BJ (cell line): ENCODE measurements around the gene MCL1. TPM values are rescaled to one million over a fixed set of nuclear protein-coding genes. Genes with fewer than 3 reads are reported as not detected.

ENCODE experiments used
- CTCF ChIA-PET: fragments of 350-600 bp; formaldehyde crosslinking; extraction: SDS; loops from one replicate; lab custom pipeline; 2021; ENCODE audit warnings: antibody characterized with exemption, inconsistent platforms; lab: Yijun Ruan, JAX
- POLR2A ChIA-PET: fragments of 300-600 bp; sonication (Branson Sonifier 250); formaldehyde crosslinking; extraction: SDS; loops from one replicate; lab custom pipeline; 2021; ENCODE audit warnings: antibody characterized with exemption; lab: Charles Lee
- DNase-seq: peaks from one replicate; pipeline ENCODE4 v3.0.0-alpha.2; 2011; ENCODE audit warnings: low read depth
- H3K27me3 ChIP-seq: 2 replicates; pipeline ENCODE4 v1.6.0; 2011; ENCODE audit warnings: low read length; ENCODE audit not compliant: control insufficient read depth, insufficient read depth
- H3K36me3 ChIP-seq: 2 replicates; pipeline ENCODE4 v1.5.1; 2011; ENCODE audit warnings: low read length; ENCODE audit not compliant: control insufficient read depth, insufficient read depth
- H3K4me3 ChIP-seq: 2 replicates; pipeline ENCODE4 v1.5.1; 2011; ENCODE audit warnings: low read depth, mild to moderate bottlenecking, control low read depth, low read length
- polyA plus RNA-seq: library from polyadenylated mRNA; depleted of rRNA; stranded (reverse); fragments of >200 nt; gene quantifications from 2 replicates; pipeline ENCODE4 v1.2.3, GENCODE V29; 2011
- TF ChIP-seq, protein P1 (sequence below): IDR thresholded peaks from 2 replicates; pipeline ENCODE4 v1.5.1; 2011; ENCODE audit warnings: low read depth, mild to moderate bottlenecking, control low read depth, inconsistent platforms, low read length, moderate library complexity; ENCODE audit not compliant: insufficient read depth

The MCL1 gene
- polyA plus RNA-seq, 1 experiment, result 45.4 TPM

DNA sequence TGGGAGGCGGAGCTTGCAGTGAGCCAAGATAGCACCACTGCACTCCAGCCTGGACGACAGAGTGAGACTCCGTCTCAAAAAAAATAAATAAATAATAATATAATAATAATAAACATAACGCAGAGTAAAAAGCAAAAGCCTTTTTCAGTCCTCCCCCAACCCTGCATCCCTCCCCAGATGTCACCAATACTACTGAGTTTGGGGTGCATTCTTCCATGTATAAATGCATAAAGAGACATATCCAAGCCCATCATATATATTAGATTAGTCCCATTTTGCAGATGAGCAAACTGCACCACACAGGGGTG, 31.1 kb downstream of the MCL1 start:
- TF ChIP-seq, protein P1, sequence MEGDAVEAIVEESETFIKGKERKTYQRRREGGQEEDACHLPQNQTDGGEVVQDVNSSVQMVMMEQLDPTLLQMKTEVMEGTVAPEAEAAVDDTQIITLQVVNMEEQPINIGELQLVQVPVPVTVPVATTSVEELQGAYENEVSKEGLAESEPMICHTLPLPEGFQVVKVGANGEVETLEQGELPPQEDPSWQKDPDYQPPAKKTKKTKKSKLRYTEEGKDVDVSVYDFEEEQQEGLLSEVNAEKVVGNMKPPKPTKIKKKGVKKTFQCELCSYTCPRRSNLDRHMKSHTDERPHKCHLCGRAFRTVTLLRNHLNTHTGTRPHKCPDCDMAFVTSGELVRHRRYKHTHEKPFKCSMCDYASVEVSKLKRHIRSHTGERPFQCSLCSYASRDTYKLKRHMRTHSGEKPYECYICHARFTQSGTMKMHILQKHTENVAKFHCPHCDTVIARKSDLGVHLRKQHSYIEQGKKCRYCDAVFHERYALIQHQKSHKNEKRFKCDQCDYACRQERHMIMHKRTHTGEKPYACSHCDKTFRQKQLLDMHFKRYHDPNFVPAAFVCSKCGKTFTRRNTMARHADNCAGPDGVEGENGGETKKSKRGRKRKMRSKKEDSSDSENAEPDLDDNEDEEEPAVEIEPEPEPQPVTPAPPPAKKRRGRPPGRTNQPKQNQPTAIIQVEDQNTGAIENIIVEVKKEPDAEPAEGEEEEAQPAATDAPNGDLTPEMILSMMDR, result no peak
- CTCF ChIA-PET, result interaction anchor here (0.5 to 6.2 kb wide), 7 partner anchors 11 to 110 kb away, joined by 3 to 43 read pairs (median 3); no protein-coding TSS in a partner anchor

DNA sequence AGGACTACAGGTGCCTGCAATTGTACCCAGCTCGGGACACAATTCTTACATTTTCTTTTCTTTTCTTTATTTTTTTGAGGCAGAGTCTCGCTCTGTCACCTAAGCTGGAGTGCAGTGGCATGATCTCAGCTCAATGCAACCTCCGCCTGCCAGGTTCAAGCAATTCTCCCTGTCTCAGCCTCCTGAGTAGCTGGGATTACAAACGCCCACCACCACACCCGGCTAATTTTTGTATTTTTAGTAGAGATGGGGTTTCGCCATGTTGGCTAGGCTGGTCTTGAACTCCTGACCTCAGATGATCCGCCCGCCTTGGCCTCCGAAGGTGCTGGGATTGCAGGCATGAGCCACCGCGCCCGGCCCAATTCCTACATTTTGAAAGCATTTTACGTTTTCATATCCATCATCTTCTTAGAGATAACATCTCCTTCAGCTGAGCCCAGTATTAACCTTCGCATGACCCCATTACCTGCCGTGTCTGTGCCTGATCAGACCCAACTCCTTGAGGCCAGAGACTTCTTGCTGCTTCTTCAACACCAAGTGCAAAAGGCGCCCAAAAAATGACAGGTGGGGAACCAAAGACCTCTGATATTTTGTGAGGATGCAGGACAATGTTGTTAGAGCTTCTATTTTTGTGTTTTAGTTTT, 33.0 kb downstream of the MCL1 start:
- TF ChIP-seq, protein P1, result no peak
- no peak overlapping the region for H3K4me3 ChIP-seq
- H3K27me3 ChIP-seq, result no peaks in the 10 kb centered on the region
- POLR2A ChIA-PET, result no interaction called here
- no peak for DNase-seq
- CTCF ChIA-PET, result interaction anchor here (4.1 to 6.2 kb wide), 2 partner anchors 13 to 14 kb away, joined by 21 to 43 read pairs; no protein-coding TSS in a partner anchor
- no peaks in the 10 kb centered on the region for H3K36me3 ChIP-seq

More for the DNA sequence above, 31.1 kb downstream of the MCL1 start:
- DNase-seq, result no peak
- Histone ChIP-seq H3K27me3 (no peaks in the 10 kb centered on the region), H3K36me3 (no peaks in the 10 kb centered on the region), H3K4me3 (peak overlapping the region; percentile 52)
- POLR2A ChIA-PET, result interaction anchor here (0.6 to 0.7 kb wide), 2 partner anchors 19 kb away, joined by 3 to 5 read pairs; no protein-coding TSS in a partner anchor

DNA sequence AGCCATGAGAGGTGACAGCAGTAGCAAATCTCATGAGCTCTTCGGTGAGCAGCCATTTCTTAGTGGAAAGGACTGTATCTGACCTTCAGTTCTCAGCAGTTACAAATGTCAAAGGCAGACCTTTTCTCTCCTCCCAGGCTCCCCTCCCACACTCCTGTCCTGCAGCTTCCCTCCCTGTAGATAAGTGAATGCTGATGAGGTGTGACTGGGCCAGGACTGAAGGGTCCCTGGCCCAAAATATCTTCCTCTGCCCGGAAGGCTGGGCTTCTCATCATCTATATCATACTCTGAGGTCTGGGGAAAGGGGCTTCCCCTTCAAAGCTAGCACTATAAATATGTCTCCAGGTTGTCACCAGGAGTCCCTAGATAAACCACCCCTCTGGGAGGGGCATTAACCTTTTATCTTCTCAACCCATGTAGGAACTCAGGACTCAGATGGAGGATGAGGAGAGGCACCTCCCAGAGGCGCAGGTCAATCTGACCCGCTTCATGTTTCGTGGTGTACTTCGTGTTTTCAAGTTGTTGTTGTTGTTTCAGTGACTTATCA, 33.9 kb downstream of the MCL1 start:
- TF ChIP-seq, protein P1, result no peak
- Histone ChIP-seq H3K4me3 (no peak overlapping the region), H3K27me3 (no peaks in the 10 kb centered on the region), H3K36me3 (no peaks in the 10 kb centered on the region)
- no peak for DNase-seq
- POLR2A ChIA-PET, result interaction anchor here (0.6 kb wide), 1 partner anchor 460 kb away, joined by 3 read pairs; no protein-coding TSS in a partner anchor
- CTCF ChIA-PET, result interaction anchor here (4.1 kb wide), 1 partner anchor 13 kb away, joined by 21 read pairs; no protein-coding TSS in a partner anchor

DNA sequence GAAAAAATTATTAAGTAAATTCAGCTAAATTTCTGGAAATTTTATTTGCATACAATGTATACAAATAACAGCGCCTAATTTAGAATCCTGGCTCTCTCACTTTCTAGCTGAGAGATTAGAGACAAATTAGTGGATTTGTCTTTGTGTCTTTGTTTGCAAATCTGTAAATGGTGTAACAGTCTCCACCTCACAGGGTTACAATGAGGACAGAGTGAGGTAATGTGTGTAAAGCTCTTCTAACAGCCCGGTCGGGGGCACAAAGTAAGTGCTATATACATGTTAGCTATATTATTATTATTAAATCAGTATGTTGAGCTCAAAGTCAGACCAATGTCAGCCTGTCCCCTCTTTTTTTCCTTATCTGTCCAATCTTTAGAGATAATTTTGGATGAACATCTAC, 35.2 kb downstream of the MCL1 start:
- CTCF ChIA-PET, result interaction anchor here (0.6 to 1.5 kb wide), 4 partner anchors 12 to 31 kb away, joined by 3 to 5 read pairs (median 3); no protein-coding TSS in a partner anchor
- no peak overlapping the region for H3K4me3 ChIP-seq
- DNase-seq, result no peak
- TF ChIP-seq, protein P1, result no peak
- no peaks in the 10 kb centered on the region for H3K27me3 ChIP-seq
- H3K36me3 ChIP-seq, result no peaks in the 10 kb centered on the region
- POLR2A ChIA-PET, result no interaction called here

DNA sequence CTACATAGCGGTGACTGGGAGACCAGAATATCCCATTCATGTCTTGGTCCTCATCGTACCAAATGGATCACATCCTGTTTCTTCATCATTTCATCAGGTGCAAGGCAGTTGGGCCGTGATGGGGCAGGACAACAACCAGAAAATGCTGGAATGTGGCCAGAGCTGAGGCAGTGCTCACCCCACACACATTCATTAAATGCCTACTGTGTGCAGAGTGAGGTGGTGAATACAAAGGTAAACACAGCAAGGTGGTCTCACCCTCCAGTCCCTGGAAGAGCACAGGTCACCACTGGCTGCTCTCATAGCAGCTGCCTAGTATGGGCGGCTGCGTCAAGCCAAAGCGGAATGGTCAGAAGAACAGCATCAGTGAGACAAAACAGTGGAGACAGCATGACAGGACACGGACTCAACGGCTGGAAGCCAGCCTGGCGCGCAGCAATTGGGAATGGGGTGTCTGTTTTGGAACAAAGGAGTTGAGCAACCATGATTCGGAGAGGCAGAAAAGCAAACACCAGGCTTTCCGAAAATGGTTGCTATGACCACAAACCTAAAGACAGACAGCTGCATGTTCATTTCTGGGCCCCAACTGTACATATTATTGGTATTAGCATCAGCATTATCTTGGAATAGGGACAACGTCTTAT, 35.8 kb downstream of the MCL1 start:
- TF ChIP-seq, protein P1, result no peak
- CTCF ChIA-PET, result interaction anchor here (0.6 to 1.5 kb wide), 4 partner anchors 11 to 30 kb away, joined by 3 to 5 read pairs (median 3); no protein-coding TSS in a partner anchor
- no peak for DNase-seq
- POLR2A ChIA-PET, result no interaction called here
- Histone ChIP-seq H3K4me3 (no peak overlapping the region), H3K36me3 (no peaks in the 10 kb centered on the region), H3K27me3 (no peaks in the 10 kb centered on the region)
